HEK293 (cell line): ENCODE measurements around the gene PCDH18.
A peak's percentile ranks its signal among the peaks of the same experiment; 100 is the strongest.

Experiments
- CTCF ChIA-PET: fragments of 350-600 bp; formaldehyde crosslinking; extraction: SDS; loops from one replicate; lab custom pipeline; 2021; ENCODE audit warnings: antibody characterized with exemption; lab: Yijun Ruan, JAX
- POLR2A ChIA-PET: fragments of 300-600 bp; formaldehyde crosslinking; extraction: SDS; loops from one replicate; lab custom pipeline; 2020; ENCODE audit warnings: antibody characterized with exemption, inconsistent platforms; lab: Yijun Ruan, JAX
- H3K27ac ChIP-seq: fragments of 200-500 bp; sonication (Bioruptor generic); 2 replicates; pipeline ENCODE4 v1.5.1; 2014; ENCODE audit warnings: low read depth, low read length, control low read depth, inconsistent platforms; ENCODE audit errors: extremely low read depth
- H3K36me3 ChIP-seq, 2 experiments: fragments of 200-500 bp in 1 of 2; sonication (Bioruptor generic) in 1 of 2; 1 replicate in 1 of 2; 2 replicates in 1 of 2; pipeline ENCODE4 v1.5.1; 2014 to 2017; ENCODE audit warnings: inconsistent platforms in 2 of 2, low read length in 2 of 2; ENCODE audit not compliant: control insufficient read depth in 2 of 2, insufficient read depth in 1 of 2
- H3K4me1 ChIP-seq: fragments of 200-500 bp; sonication (Bioruptor generic); 2 replicates; pipeline ENCODE4 v1.5.1; 2014; ENCODE audit warnings: mild to moderate bottlenecking, low read length, inconsistent platforms; ENCODE audit not compliant: control insufficient read depth, insufficient read depth
- H3K4me3 ChIP-seq: 2 replicates; pipeline ENCODE4 v1.5.1; 2011; ENCODE audit warnings: low read depth, mild to moderate bottlenecking, control low read depth, low read length, moderate library complexity
- H3K9me3 ChIP-seq: fragments of 200-500 bp; sonication (Bioruptor generic); 2 replicates; pipeline ENCODE4 v1.5.1; 2014; ENCODE audit warnings: low read depth, low read length, inconsistent platforms; ENCODE audit not compliant: control insufficient read depth, insufficient read depth
- BCL11A ChIP-seq: fragments of 450-650 bp; formaldehyde crosslinking; IDR thresholded peaks from 2 replicates; pipeline ENCODE4 v1.5.1; 2016; ENCODE audit warnings: low read depth, missing biosample characterization, missing genetic modification characterization
- GFI1B ChIP-seq: fragments of 450-650 bp; formaldehyde crosslinking; IDR thresholded peaks from 2 replicates; pipeline ENCODE4 v1.5.1; 2016; ENCODE audit warnings: missing biosample characterization, missing genetic modification characterization
- MZF1 ChIP-seq: fragments of 450-650 bp; formaldehyde crosslinking; IDR thresholded peaks from 2 replicates; pipeline ENCODE4 v1.5.1; 2017; ENCODE audit warnings: missing biosample characterization, missing genetic modification characterization, borderline replicate concordance
- SCRT2 ChIP-seq: fragments of 450-650 bp; formaldehyde crosslinking; IDR thresholded peaks from 2 replicates; pipeline ENCODE4 v1.5.1; 2016; ENCODE audit warnings: missing biosample characterization, missing genetic modification characterization
- SP2 ChIP-seq: fragments of 450-650 bp; formaldehyde crosslinking; IDR thresholded peaks from 2 replicates; pipeline ENCODE4 v1.5.1; 2016; ENCODE audit warnings: missing biosample characterization, missing genetic modification characterization
- SP7 ChIP-seq: fragments of 450-650 bp; formaldehyde crosslinking; IDR thresholded peaks from 2 replicates; pipeline ENCODE4 v1.5.1; 2016; ENCODE audit warnings: missing biosample characterization, missing genetic modification characterization
- ZBTB20 ChIP-seq: fragments of 450-650 bp; formaldehyde crosslinking; IDR thresholded peaks from 2 replicates; pipeline ENCODE4 v1.5.1; 2016; ENCODE audit warnings: missing biosample characterization, missing genetic modification characterization
- ZEB2 ChIP-seq: fragments of 450-650 bp; formaldehyde crosslinking; IDR thresholded peaks from 2 replicates; pipeline ENCODE4 v1.5.1; 2016; ENCODE audit warnings: missing biosample characterization, missing genetic modification characterization
- ZFP69B ChIP-seq: fragments of 450-650 bp; formaldehyde crosslinking; IDR thresholded peaks from 2 replicates; pipeline ENCODE4 v1.5.1; 2016; ENCODE audit warnings: missing biosample characterization, missing genetic modification characterization
- ZNF133 ChIP-seq: fragments of 450-650 bp; formaldehyde crosslinking; IDR thresholded peaks from 2 replicates; pipeline ENCODE4 v1.5.1; 2016; ENCODE audit warnings: missing biosample characterization, missing genetic modification characterization
- ZNF169 ChIP-seq: fragments of 450-650 bp; formaldehyde crosslinking; IDR thresholded peaks from 2 replicates; pipeline ENCODE4 v1.5.1; 2016; ENCODE audit warnings: missing biosample characterization, missing genetic modification characterization
- ZNF2 ChIP-seq: fragments of 450-650 bp; formaldehyde crosslinking; IDR thresholded peaks from 2 replicates; pipeline ENCODE4 v1.5.1; 2016; ENCODE audit warnings: missing biosample characterization, missing genetic modification characterization
- ZNF24 ChIP-seq: fragments of 450-650 bp; formaldehyde crosslinking; IDR thresholded peaks from 2 replicates; pipeline ENCODE4 v1.5.1; 2016; ENCODE audit warnings: missing biosample characterization, missing genetic modification characterization
- ZNF350 ChIP-seq: fragments of 450-650 bp; formaldehyde crosslinking; IDR thresholded peaks from 2 replicates; pipeline ENCODE4 v1.5.0; 2017; ENCODE audit warnings: missing biosample characterization, mild to moderate bottlenecking, missing genetic modification characterization
- ZNF354C ChIP-seq: fragments of 450-650 bp; formaldehyde crosslinking; IDR thresholded peaks from 2 replicates; pipeline ENCODE4 v1.5.1; 2016; ENCODE audit warnings: missing biosample characterization, missing genetic modification characterization, low read depth, borderline replicate concordance
- ZNF391 ChIP-seq: fragments of 450-650 bp; formaldehyde crosslinking; IDR thresholded peaks from 2 replicates; pipeline ENCODE4 v1.5.1; 2016; ENCODE audit warnings: low read depth, missing biosample characterization, missing genetic modification characterization, borderline replicate concordance
- ZNF433 ChIP-seq: fragments of 450-650 bp; formaldehyde crosslinking; IDR thresholded peaks from 2 replicates; pipeline ENCODE4 v1.5.1; 2016; ENCODE audit warnings: missing biosample characterization, missing genetic modification characterization, low read depth
- ZNF501 ChIP-seq: fragments of 450-650 bp; formaldehyde crosslinking; IDR thresholded peaks from 2 replicates; pipeline ENCODE4 v1.5.1; 2016; ENCODE audit warnings: missing biosample characterization, missing genetic modification characterization
- ZNF544 ChIP-seq: fragments of 450-650 bp; formaldehyde crosslinking; IDR thresholded peaks from 2 replicates; pipeline ENCODE4 v1.5.0; 2017; ENCODE audit warnings: missing biosample characterization, missing genetic modification characterization
- ZNF548 ChIP-seq: fragments of 450-650 bp; formaldehyde crosslinking; IDR thresholded peaks from 2 replicates; pipeline ENCODE4 v1.5.1; 2016; ENCODE audit warnings: missing biosample characterization, missing genetic modification characterization
- ZNF555 ChIP-seq: fragments of 450-650 bp; formaldehyde crosslinking; conservative IDR thresholded peaks from 2 replicates; pipeline ENCODE4 v1.5.1; 2017; ENCODE audit warnings: missing biosample characterization, mild to moderate bottlenecking, missing genetic modification characterization, inconsistent platforms
- ZNF585B ChIP-seq: fragments of 450-650 bp; formaldehyde crosslinking; IDR thresholded peaks from 2 replicates; pipeline ENCODE4 v1.5.1; 2016; ENCODE audit warnings: missing biosample characterization, missing genetic modification characterization
- ZNF600 ChIP-seq: fragments of 450-650 bp; formaldehyde crosslinking; IDR thresholded peaks from 2 replicates; pipeline ENCODE4 v1.5.1; 2016; ENCODE audit warnings: missing biosample characterization, missing genetic modification characterization
- ZNF629 ChIP-seq: fragments of 450-650 bp; formaldehyde crosslinking; IDR thresholded peaks from 2 replicates; pipeline ENCODE4 v1.5.1; 2017; ENCODE audit warnings: missing biosample characterization, missing genetic modification characterization
- ZSCAN16 ChIP-seq: fragments of 450-650 bp; formaldehyde crosslinking; IDR thresholded peaks from 2 replicates; pipeline ENCODE4 v1.5.1; 2016; ENCODE audit warnings: missing biosample characterization, missing genetic modification characterization
- ZXDB ChIP-seq: fragments of 450-650 bp; formaldehyde crosslinking; IDR thresholded peaks from 2 replicates; pipeline ENCODE4 v1.5.1; 2016; ENCODE audit warnings: missing biosample characterization, missing genetic modification characterization
- TF ChIP-seq, protein P1 (sequence below): fragments of 450-650 bp; formaldehyde crosslinking; IDR thresholded peaks from 2 replicates; pipeline ENCODE4 v1.5.1; 2016; ENCODE audit warnings: missing biosample characterization, missing genetic modification characterization
- TF ChIP-seq, protein P2 (sequence below): fragments of 450-650 bp; formaldehyde crosslinking; IDR thresholded peaks from 2 replicates; pipeline ENCODE4 v1.5.1; 2016; ENCODE audit warnings: missing biosample characterization, missing genetic modification characterization
- TF ChIP-seq, protein P3 (sequence below): fragments of 450-650 bp; formaldehyde crosslinking; IDR thresholded peaks from 2 replicates; pipeline ENCODE4 v1.5.1; 2017; ENCODE audit warnings: missing biosample characterization, missing genetic modification characterization
- TF ChIP-seq, protein P4 (sequence below): fragments of 450-650 bp; formaldehyde crosslinking; IDR thresholded peaks from 2 replicates; pipeline ENCODE4 v1.5.1; 2016; ENCODE audit warnings: missing biosample characterization, missing genetic modification characterization

PCDH18 gene

DNA sequence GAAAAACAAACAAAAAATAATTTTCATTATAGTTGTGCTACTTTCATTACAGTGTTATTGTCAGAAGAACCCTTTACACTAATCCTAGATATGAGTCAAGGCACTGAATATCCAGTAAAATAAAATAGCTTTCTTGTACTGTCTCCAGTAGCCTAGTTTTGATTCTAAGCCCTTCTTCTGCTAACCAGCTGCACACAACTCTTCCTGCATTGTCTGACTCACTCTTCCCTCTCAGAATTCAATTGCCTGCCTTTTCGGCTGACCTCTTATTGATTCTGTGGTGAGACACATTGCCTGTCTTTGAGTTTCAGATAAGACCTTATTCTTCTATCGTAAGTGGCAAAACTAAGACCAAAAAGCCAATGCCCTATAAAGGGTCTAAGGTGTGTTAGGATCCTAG, 26.7 kb upstream of the PCDH18 start:
- H3K27ac ChIP-seq = no peak overlapping the region
- no peaks in the 10 kb centered on the region for H3K9me3 ChIP-seq
- H3K4me3 ChIP-seq = no peak overlapping the region
- TF ChIP-seq GFI1B (tag by site-specific recombination) (no peak), ZNF350 (tag by site-specific recombination) (no peak), ZNF555 (tag by site-specific recombination) (no peak), SP2 (no peak), ZNF391 (tag by site-specific recombination) (no peak), ZNF169 (tag by site-specific recombination) (no peak), ZNF133 (tag by site-specific recombination) (no peak), ZNF544 (tag by site-specific recombination) (no peak), ZSCAN16 (tag by site-specific recombination) (no peak), ZNF354C (no peak), ZNF433 (tag by site-specific recombination) (no peak)
- TF ChIP-seq, protein P1, sequence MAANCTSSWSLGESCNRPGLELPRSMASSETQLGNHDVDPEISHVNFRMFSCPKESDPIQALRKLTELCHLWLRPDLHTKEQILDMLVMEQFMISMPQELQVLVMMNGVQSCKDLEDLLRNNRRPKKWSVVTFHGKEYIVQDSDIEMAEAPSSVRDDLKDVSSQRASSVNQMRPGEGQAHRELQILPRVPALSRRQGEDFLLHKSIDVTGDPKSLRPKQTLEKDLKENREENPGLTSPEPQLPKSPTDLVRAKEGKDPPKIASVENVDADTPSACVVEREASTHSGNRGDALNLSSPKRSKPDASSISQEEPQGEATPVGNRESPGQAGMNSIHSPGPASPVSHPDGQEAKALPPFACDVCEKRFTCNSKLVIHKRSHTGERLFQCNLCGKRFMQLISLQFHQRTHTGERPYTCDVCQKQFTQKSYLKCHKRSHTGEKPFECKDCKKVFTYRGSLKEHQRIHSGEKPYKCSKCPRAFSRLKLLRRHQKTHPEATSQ (tag by site-specific recombination) = no peak
- H3K36me3 ChIP-seq = no peaks in the 10 kb centered on the region
- no peaks in the 10 kb centered on the region for H3K4me1 ChIP-seq
- POLR2A ChIA-PET = interaction anchor here (1.0 kb wide), 1 partner anchor 27 kb away, joined by 3 read pairs; the partner anchor contains the start of gene PCDH18
- CTCF ChIA-PET = interaction anchor here (0.6 kb wide), 2 partner anchors 227 to 428 kb away, joined by 3 read pairs; no protein-coding TSS in a partner anchor

DNA sequence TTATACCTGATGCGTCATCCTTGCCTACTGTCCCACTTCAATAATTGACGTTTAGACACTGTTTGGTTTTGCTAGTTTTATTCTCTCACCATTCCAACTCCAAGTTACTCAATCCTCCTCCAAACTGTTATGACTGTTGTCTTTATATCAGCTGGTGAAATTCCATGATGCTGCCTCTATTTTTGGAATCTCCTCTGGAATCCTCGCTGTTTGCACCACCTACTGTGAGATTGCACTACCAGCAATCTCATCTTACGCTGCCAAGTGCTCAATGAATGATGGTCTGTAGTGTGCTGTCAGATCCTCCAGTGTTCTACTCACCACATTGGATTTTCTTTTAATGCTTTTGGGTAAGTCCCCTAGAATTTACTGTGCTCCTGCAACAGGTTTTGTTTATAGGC, 13.2 kb upstream of the PCDH18 start:
- no peaks in the 10 kb centered on the region for H3K9me3 ChIP-seq
- no peaks in the 10 kb centered on the region for H3K36me3 ChIP-seq
- TF ChIP-seq ZSCAN16 (tag by site-specific recombination) = peak; percentile 89
- TF ChIP-seq, protein P2, sequence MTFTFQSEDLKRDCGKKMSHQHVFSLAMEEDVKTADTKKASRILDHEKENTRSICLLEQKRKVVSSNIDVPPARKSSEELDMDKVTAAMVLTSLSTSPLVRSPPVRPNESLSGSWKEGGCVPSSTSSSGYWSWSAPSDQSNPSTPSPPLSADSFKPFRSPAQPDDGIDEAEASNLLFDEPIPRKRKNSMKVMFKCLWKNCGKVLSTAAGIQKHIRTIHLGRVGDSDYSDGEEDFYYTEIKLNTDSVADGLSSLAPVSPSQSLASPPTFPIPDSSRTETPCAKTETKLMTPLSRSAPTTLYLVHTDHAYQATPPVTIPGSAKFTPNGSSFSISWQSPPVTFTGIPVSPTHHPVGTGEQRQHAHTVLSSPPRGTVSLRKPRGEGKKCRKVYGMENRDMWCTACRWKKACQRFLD (tag by site-specific recombination) = no peak
- peak; percentile 77 for TF ChIP-seq SCRT2 (tag by site-specific recombination)
- TF ChIP-seq BCL11A = 0 out of 2 replicates have a peak, but pooled peaks have one; percentile 31
- TF ChIP-seq ZNF2 (tag by site-specific recombination) = peak; percentile 49; the same call in 1 of the 2 replicates
- peak; percentile 89 for TF ChIP-seq ZNF600 (tag by site-specific recombination)
- peak; percentile 60; the same call in 1 of the 2 replicates for TF ChIP-seq ZNF24 (tag by site-specific recombination)
- TF ChIP-seq ZNF501 (tag by site-specific recombination) = peak; percentile 79
- TF ChIP-seq, protein P3, sequence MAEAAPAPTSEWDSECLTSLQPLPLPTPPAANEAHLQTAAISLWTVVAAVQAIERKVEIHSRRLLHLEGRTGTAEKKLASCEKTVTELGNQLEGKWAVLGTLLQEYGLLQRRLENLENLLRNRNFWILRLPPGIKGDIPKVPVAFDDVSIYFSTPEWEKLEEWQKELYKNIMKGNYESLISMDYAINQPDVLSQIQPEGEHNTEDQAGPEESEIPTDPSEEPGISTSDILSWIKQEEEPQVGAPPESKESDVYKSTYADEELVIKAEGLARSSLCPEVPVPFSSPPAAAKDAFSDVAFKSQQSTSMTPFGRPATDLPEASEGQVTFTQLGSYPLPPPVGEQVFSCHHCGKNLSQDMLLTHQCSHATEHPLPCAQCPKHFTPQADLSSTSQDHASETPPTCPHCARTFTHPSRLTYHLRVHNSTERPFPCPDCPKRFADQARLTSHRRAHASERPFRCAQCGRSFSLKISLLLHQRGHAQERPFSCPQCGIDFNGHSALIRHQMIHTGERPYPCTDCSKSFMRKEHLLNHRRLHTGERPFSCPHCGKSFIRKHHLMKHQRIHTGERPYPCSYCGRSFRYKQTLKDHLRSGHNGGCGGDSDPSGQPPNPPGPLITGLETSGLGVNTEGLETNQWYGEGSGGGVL (tag by site-specific recombination) = no peak
- TF ChIP-seq ZBTB20 (tag by site-specific recombination) = no peak
- no peak for TF ChIP-seq GFI1B (tag by site-specific recombination)
- TF ChIP-seq SP7 (tag by site-specific recombination) = peak; percentile 83
- TF ChIP-seq, protein P4, sequence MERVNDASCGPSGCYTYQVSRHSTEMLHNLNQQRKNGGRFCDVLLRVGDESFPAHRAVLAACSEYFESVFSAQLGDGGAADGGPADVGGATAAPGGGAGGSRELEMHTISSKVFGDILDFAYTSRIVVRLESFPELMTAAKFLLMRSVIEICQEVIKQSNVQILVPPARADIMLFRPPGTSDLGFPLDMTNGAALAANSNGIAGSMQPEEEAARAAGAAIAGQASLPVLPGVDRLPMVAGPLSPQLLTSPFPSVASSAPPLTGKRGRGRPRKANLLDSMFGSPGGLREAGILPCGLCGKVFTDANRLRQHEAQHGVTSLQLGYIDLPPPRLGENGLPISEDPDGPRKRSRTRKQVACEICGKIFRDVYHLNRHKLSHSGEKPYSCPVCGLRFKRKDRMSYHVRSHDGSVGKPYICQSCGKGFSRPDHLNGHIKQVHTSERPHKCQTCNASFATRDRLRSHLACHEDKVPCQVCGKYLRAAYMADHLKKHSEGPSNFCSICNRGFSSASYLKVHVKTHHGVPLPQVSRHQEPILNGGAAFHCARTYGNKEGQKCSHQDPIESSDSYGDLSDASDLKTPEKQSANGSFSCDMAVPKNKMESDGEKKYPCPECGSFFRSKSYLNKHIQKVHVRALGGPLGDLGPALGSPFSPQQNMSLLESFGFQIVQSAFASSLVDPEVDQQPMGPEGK (tag by site-specific recombination) = no peak
- TF ChIP-seq ZNF548 (tag by site-specific recombination) = no peak
- TF ChIP-seq MZF1 (tag by site-specific recombination) = no peak
- TF ChIP-seq ZFP69B (tag by site-specific recombination) = no peak
- 0 out of 2 replicates have a peak, but pooled peaks have one; percentile 20 for TF ChIP-seq ZXDB
- no peak for TF ChIP-seq ZNF585B (tag by site-specific recombination)
- TF ChIP-seq ZNF629 (tag by site-specific recombination) = peak; percentile 85
- peak; percentile 75 for TF ChIP-seq ZEB2 (tag by site-specific recombination)

More for the DNA sequence above, 13.2 kb upstream of the PCDH18 start:
- POLR2A ChIA-PET = no interaction called here
- Histone ChIP-seq H3K27ac (no peak overlapping the region), H3K4me3 (no peak overlapping the region), H3K4me1 (no peaks in the 10 kb centered on the region)
- CTCF ChIA-PET = no interaction called here
